HL-60/S4 (cell line): Measurements from ENCODE around the gene TTC24.
"Not testable (repeated sequence)": the region's sequence is repeated elsewhere in the genome, so short reads cannot be mapped to it uniquely, and the experiment has no call there.

Experiments used
- in situ Hi-C: fragments of 300-500 bp; cut with MboI; formaldehyde crosslinking; loops from 2 replicates; pipeline ENCODE4 v1.14.3; 2022; ENCODE audit warnings: low sequenced_read_pairs

TTC24 gene

DNA sequence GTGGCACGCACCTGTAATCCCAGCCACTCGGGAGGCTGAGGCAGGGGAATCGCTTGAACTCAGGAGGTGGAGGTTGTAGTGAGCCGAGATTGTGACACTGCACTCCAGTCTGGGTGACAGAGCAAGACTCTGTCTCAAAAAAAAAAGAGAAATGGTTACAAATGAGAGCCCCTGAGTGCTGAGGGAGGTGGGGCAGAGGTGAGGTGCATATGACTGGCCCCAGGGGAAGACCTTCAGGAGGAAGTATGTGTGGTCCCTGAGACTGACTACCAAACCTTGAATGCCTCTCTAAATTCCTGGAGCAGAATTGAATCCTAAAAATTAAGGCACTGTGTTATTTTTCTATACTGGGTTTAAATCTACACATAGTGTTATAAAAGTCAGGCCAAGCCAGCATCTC lies 27.8 kb downstream of the TTC24 start:
- in situ Hi-C loops: loop anchor here (5.0 kb wide), 1 partner anchor 155 kb away; no protein-coding TSS in a partner anchor

DNA sequence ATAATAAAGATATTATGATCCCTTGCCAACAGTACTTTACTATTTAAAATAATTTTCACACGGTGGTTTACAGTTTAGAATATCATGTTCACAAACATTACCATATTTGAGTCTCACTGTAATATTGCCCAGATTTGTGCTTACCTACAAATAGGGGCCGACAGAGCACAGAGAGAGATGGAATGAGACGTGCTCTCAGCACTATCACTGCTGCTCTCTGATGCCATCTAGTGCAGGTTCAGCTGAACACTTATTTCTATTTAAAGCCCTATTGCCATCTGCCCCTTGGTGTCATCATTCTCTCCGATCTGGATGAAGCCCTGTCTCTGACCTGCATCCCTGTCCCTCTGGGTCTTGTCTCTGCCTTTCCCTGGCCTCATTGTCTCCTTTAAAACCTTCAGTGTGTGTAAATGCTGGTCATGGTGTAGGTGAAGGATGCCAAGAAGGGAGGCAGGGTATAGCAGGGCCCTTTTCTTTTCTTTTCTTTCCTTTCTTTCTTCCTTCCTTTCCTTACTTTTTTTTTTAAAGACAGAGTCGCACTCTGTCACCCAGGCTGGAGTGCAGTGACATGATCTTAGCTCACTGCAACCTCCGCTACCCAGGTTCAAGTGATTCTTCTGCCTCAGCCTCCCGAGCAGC lies 28.6 kb downstream of the TTC24 start:
- in situ Hi-C loops: loop anchor here (5.0 kb wide), 1 partner anchor 156 kb away; no protein-coding TSS in a partner anchor

DNA sequence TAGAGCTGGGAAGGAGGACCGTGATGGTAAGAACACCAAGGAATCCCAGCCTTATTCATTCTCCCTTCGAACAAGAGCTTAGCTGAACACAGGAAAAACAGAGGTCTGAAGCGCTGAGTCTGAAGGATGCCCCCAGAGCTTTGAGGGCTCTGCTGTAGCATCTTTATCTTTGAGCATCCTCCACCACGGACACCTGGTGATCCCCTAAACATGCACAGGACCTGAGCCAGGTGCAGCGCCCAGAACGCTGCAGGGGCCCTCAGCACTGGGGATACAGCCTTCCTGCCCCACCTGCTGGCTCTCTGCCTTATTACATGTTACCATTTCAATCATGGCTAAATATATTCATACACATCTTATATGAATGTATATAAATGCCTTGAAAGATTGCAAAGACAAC lies 29.5 kb downstream of the TTC24 start:
- in situ Hi-C loops: loop anchor here (5.0 kb wide), 1 partner anchor 157 kb away; no protein-coding TSS in a partner anchor

DNA sequence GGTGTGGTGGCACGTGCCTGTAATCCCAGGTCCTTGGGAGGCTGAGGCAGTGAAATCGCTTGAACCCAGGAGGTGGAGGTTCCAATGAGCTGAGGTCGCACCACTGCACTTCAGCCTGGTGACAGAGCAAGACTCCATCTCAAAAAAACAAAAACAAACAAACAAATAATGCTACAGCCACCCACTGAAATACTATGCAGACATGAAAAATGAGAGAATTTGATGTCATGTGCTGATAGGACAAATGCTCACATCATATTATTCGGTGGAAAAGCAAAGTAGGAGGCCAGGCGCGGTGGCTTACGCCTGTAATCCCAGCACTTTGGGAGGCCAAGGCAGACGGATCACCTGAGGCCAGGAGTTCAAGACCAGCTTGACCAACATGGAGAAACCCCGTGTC lies 30.5 kb downstream of the TTC24 start:
- in situ Hi-C loops: loop anchor here (10.0 kb wide), 1 partner anchor 235 kb away; no protein-coding TSS in a partner anchor

DNA sequence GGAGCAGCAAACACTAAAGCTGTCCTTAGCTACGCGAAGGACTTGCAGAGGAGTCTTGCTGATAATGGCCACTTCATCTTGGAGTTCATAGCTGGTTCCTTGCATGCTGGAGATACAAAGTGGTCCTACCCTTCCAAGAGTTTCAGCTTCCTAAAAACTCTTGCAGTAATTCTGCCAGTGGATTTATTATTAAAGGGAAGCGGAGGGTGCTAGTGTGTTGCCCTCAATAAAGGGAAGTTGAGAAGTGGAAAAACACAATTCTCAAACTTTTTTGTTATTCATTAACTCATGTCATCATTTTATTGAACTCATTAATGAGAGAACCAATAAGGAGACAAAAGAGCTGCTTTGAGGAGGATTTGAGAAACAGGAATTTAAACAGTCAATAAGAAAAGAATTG lies 33.1 kb downstream of the TTC24 start:
- in situ Hi-C loops: loop anchor here (10.0 kb wide), 1 partner anchor 238 kb away; no protein-coding TSS in a partner anchor

DNA sequence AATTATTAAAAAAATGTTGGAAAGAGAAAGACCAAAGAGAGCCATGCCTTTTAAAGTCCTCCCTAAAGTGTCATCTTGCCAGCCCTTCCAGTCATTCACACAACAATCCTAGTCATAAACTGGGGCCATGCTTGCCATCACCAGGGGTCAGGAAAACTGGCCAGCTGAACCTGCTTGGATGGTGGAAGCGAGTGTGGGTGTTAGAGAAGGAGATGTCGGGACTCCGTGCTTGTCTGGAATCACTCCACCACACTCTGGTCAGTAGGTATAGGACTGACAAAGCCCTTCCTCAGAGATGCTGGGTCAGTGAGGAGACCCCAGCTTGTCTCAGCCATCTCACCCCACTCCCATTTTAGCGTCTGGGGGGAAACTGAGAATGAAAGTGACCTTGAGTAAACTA lies 36.4 kb downstream of the TTC24 start:
- in situ Hi-C loops: loop anchor here (10.0 kb wide), 1 partner anchor 241 kb away; no protein-coding TSS in a partner anchor

DNA sequence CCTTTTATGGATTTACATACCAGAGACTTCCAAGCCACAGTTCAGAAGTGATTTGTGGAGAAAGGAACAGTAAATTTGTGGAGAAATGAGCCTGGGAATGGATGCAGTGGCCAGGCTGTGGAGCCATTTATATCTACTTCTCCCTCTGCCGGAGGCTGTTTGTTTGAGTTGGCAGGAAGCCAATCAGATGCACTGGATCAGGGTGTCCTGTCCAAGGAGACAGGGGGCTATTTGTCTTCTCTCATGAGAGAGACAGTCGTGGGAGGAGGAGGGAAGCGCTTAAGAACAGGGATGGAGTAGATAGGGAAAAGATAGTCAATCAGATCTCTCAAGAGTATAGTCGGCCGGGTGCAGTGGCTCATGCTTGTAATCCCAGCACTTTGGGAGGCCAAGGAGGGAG lies 36.9 kb downstream of the TTC24 start:
- in situ Hi-C loops: loop anchor here (10.0 kb wide), 1 partner anchor 242 kb away; no protein-coding TSS in a partner anchor

DNA sequence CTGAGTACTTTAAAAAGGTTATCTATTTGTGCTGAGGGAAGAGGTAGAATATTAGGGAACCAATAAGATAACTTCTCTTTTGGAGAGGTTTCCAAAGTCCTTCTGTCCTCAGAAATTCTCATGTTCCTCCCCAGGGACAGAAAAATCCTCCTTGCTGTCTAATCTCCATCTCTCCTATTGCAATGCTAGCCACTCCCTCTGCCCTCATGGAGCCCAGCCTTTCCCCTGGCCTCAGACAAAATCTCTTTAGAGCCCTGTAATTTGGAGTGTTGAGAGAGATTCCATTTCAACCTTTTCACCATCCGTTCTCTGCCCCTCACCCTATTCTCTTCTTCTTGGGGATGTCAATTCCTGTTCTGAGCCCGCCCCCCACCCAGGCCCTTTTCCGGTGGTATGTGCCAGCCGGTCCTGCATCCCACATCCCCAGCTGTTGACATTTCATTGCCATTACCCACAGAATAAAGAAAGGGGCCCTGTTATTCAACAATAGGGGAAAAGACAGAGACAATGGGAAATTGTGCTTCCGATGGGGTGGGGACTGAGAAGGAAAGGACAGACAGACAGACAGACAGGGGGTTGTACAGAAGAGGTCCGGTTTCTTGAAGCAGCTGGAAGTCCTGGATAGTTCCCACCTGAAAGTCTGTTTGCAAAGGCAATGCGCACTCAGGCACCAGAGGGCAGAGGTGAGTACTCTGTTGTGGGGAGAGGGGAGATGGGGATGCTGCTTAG lies 39.5 kb downstream of the TTC24 start, which contains the start of gene HAPLN2:
Gene HAPLN2 (plus strand): TSS at position 563 of the 729 bp plus-strand sequence. CDS start 4,076 bp downstream, outside the sequence.
- in situ Hi-C loops: loop anchor here (10.0 kb wide), 1 partner anchor 244 kb away; no protein-coding TSS in a partner anchor

DNA sequence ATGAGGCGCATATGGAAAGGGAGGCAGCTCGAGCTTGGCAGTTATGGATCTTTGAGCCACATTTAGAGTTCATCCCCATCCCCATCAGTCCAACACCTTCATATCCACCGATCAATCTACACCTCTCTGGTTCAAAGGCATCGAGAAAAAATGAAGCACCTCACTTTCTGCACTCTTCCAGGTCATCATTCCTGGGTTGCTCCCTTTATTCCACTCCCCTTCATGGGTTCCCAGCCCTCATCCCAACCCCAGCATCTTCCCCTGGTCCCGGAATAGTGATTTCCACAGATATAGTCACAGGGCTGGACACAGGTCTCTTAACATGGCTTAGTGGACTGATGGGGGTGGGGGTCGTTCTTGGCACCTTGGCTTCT lies 40.0 kb downstream of the TTC24 start:
- in situ Hi-C loops: loop anchor here (10.0 kb wide), 1 partner anchor 245 kb away; no protein-coding TSS in a partner anchor

DNA sequence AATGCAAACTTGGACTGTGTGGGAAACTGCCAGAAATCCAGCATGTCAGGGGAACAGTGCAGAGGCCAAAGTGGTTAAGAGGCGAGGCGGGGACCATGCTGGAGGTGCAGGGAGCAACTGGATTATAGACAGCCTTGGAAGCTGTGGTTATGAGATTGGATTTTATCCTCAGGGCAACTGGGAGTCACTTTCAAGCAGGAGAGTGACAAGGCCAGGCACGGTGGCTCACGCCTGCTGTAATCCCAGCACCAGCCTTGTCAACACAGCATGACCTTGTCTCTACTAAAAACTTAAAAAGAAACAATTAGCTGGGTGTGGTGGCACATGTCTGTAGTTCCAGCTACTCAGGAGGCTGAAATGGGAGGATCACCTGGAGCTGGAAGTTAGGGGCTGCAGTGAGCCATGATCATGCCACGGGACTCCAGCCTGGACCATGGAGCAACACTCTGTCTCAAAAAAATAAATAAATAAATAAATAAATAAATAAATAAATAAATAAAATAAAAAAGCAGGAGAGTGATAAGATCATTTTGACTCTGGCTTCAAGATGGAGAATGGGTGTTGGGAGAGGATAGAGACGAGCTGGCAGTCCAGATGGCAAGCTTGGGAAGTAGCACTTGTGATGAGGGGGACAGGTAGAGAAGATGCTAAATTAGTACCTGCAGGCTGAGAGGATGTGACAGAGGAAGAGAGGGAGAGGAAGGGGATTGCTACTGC lies 43.2 kb downstream of the TTC24 start:
- in situ Hi-C loops: no loop called here

DNA sequence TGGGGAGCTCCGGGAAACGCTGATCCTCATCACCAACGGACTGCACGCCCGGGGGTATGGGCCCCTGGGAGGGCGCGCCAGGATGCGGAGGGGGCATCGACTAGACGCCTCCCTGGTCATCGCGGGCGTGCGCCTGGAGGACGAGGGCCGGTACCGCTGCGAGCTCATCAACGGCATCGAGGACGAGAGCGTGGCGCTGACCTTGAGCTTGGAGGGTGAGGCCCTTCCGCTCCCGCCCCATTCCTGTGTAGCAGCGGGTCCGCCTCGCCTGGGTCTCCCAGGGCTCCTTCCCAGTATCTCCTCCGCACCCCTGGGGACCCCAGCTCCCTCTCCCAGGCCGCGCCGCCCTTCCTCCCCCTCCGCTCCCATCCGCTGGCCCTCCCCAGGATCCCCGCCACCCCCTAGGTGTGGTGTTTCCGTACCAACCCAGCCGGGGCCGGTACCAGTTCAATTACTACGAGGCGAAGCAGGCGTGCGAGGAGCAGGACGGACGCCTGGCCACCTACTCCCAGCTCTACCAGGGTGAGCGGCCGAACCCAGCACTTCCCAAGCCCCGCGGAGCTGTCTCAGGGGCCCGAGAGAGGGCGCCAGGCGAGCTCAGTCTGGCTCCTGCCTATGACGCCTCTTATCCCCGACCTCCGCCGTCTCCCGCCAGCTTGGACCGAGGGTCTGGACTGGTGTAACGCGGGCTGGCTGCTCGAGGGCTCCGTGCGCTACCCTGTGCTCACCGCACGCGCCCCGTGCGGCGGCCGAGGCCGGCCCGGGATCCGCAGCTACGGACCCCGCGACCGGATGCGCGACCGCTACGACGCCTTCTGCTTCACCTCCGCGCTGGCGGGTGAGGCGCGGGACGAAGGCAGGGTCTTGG lies 44.7 kb downstream of the TTC24 start:
- in situ Hi-C loops: no loop called here

DNA sequence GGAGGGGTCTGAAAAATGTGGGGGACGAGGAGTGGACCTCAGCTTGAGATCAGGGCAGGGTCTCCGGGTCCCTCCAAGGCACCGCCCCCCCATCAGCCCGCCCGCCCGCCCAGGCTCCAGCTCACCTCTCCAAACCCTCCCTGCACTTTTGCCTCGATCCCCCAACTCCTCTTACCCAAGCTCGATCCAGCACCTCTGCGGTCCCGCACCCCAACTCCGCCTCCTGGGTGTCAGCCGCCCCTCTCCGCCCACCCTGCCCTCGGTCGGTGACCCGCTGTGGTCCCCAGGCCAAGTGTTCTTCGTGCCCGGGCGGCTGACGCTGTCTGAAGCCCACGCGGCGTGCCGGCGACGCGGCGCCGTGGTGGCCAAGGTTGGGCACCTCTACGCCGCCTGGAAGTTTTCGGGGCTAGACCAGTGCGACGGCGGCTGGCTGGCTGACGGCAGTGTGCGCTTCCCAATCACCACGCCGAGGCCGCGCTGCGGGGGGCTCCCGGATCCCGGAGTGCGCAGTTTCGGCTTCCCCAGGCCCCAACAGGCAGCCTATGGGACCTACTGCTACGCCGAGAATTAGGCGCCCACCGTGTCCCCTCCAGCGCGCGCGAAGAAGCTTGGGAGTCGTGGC lies 45.4 kb downstream of the TTC24 start:
- in situ Hi-C loops: loop anchor here (5.0 kb wide), 1 partner anchor 47 kb away; no protein-coding TSS in a partner anchor

DNA sequence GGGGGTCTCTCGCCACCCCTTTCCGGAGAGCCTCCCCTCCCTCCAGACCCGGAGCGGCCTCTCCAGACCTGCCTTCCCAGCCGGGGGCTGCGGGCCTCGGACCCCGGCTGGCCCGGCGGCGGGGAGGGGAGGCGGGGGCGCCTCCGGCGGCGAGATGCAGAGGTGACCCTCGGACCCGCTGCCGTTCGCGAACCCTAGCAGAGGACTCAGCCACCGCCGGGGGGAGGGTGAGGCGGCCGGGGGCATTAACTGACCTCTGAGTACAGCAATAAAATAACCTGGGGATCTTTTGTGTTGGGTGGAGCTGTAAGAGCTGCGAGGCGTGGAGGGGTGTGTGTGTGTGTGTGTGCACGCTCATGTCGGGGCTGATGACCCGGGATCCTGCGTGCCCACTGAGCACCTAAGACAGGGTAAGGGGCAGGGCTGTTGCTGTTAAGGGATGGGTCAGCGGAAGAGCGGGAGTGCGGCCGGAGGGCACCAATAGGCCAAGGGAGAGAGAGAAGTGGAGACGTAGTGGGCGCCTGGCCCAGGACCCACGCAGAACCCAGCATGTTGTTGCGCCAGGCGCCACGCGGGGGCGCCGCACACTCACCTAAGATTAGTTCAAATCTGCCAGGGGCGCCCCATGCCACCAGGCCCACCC lies 46.0 kb downstream of the TTC24 start:
- in situ Hi-C loops: loop anchor here (5.0 kb wide), 1 partner anchor 47 kb away; no protein-coding TSS in a partner anchor

DNA sequence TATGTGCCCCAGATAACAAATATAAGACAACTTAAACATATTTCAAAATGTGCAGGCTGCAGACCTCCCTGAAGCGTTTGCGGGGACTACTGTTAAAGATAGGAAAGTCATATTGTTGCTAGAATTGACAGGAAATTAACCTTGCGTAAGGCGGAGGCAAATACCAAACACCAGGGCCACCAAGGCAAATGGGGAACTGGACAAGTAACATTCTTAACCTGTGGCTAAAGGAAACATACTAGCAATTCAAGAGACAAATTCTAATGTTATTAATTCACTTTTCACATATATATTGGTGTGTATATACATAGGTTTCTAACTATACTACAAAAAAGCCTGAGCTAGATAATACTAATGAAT lies 46.5 kb downstream of the TTC24 start:
- in situ Hi-C loops: loop anchor here (5.0 kb wide), 1 partner anchor 46 kb away; no protein-coding TSS in a partner anchor

DNA sequence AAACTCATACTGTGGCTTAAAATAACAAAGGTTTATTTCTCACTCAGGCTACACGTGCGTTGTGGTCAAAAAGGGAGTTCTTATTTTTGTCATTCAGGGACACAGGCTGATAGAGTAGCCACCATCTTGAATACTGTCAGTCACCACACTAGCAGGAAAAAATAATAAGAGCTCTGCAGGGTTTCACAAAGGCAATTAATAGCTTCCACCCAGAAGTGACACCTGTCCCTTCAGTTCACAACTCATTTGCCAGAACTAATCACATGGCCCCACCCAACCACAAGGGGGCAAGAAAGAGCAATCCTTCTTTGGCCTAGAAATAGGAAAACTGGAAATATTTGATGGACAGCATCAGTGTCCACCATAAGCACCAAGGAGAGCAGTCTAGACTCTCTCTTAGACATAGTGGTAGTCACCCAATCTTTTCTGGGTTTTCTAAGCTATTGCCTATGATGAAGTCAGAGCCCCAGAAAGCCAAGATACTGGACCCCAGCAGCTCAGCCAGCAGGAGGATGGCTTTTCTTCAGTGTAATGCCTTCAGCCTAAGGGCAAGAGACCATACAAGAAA lies 47.9 kb downstream of the TTC24 start:
- in situ Hi-C loops: loop anchor here (5.0 kb wide), 1 partner anchor 45 kb away; no protein-coding TSS in a partner anchor

DNA sequence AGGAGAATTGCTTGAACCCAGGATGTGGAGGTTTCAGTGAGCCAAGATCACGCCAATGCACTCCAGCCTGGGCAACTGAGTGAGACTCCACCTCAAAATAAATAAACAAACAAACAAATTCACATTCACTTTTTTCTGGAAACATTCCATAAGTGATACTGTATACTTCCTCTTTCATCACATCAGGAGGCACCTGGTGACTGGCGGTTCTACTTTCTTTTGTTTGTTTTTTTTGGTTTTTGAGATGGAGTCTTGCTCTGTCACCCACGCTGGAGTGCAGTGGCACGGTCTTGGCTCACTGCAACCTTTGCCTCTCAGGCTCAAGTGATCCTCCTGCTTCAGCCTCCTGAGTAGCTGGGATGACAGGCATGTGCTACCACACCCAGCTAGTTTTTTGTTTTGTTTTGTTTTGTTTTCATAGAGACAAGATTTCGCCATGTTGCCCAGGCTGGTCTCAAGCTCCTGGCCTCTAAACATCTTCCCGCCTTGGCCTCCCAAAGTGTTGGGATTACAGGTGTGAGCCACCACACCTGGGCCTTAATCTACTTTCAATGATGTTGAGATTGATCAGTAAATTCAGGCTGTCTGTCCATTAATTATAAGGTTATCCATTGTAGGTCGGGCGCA lies 50.4 kb downstream of the TTC24 start:
- in situ Hi-C loops: loop anchor here (5.0 kb wide), 1 partner anchor 42 kb away; no protein-coding TSS in a partner anchor

DNA sequence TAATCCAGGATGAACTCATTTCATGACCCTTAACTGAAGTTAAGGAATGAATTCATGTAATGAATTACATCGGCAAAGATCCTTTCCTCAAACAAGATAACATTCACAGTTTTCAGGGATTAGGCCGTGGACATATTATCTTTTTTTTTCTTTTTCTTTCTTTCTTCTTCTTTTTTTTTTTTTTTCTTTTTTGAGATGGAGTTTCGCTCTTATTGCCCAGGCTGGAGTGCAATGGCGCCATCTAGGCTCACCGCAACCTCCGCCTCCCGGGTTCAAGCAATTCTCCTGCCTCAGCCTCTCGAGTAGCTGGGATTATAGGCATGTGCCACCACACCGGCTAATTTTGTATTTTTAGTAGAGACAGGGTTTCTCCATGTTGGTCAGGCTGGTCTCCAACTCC lies 51.6 kb downstream of the TTC24 start:
- in situ Hi-C loops: not testable (repeated sequence)

DNA sequence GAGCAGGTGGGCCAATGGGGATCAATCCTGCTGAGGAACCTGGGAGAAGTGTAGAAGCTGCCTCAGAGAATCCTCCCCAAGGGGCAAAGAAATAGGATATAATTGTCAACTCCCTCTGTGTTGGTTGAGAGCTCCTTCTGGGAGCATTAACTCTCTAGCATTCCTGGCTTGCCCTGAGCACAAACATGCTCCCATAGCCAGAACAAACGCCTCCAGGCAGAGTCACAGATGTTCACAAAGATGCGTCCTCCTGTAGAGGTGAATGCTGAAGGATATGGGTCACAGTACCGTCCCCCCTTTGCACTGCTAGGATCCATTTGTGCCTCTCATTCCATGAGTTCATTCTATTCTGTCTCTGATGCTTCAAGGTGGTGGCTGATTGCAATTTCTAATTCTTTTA lies 52.8 kb downstream of the TTC24 start:
- in situ Hi-C loops: no loop called here
